Suppressor macrophage (primary cell): ENCODE measurements around the gene OTC.

Experiments
- DNase-seq, 4 experiments: peaks; one replicate each; pipeline ENCODE4 v3.0.0-alpha.2; 2020 to 2022

The OTC gene

GRCh38 chrX:38357747-38358673 is 5.6 kb downstream of the OTC start:
- no peak for DNase-seq

GRCh38 chrX:38363046-38363445 is 10.6 kb downstream of the OTC start:
- DNase-seq = peak in 3 of 4 experiments; percentile 0 to 61 (median 61)

- peak; percentile 21 to 71 (median 61) for DNase-seq
These were observed 13.6 kb downstream of the OTC start for GRCh38 chrX:38365954-38366353.

GRCh38 chrX:38368774-38369173 is 16.4 kb downstream of the OTC start:
- no peak for DNase-seq

- DNase-seq = no peak
These were observed 19.2 kb downstream of the OTC start for GRCh38 chrX:38371641-38372040.

- DNase-seq = no peak
These were observed 22.0 kb downstream of the OTC start for GRCh38 chrX:38374431-38374830.

GRCh38 chrX:38375891-38376290 is 23.5 kb downstream of the OTC start:
- peak in 3 of 4 experiments; percentile 25 to 52 (median 34) for DNase-seq

- DNase-seq = no peak
These were observed 24.3 kb downstream of the OTC start for GRCh38 chrX:38376747-38377146.

GRCh38 chrX:38379088-38379487 is 26.7 kb downstream of the OTC start:
- peak; percentile 43 to 82 (median 67) for DNase-seq

- DNase-seq = no peak
These were observed 30.3 kb downstream of the OTC start for GRCh38 chrX:38382663-38383062.

- DNase-seq = no peak
These were observed 48.0 kb downstream of the OTC start for GRCh38 chrX:38400389-38400910.

- DNase-seq = no peak
These were observed 49.7 kb downstream of the OTC start for GRCh38 chrX:38402118-38402517.

- no peak for DNase-seq
These were observed 51.4 kb downstream of the OTC start for GRCh38 chrX:38403834-38404233.

- no peak for DNase-seq
These were observed 54.7 kb downstream of the OTC start for GRCh38 chrX:38407126-38407525.

- DNase-seq = no peak
These were observed 56.9 kb downstream of the OTC start for GRCh38 chrX:38409289-38409688.

- peak; percentile 13 to 53 (median 36) for DNase-seq
These were observed 74.4 kb downstream of the OTC start for GRCh38 chrX:38426785-38427184.

GRCh38 chrX:38431525-38431924 is 79.1 kb downstream of the OTC start:
- DNase-seq = no peak

GRCh38 chrX:38435130-38435529 is 82.7 kb downstream of the OTC start:
- no peak for DNase-seq

GRCh38 chrX:38437093-38437492 is 84.7 kb downstream of the OTC start:
- DNase-seq = no peak

- no peak for DNase-seq
These were observed 85.9 kb downstream of the OTC start for GRCh38 chrX:38438321-38438720.

GRCh38 chrX:38452603-38453002 is 100.2 kb downstream of the OTC start:
- DNase-seq = no peak

- DNase-seq = peak in 1 of 4 experiments; percentile 10
These were observed 105.7 kb downstream of the OTC start for GRCh38 chrX:38458071-38458470.

- no peak for DNase-seq
These were observed 109.9 kb downstream of the OTC start for GRCh38 chrX:38462257-38462656.

- DNase-seq = no peak
These were observed 113.3 kb downstream of the OTC start for GRCh38 chrX:38465686-38466085.
